WTC11 (cell line): ENCODE data around the gene IDH3A.

Experiments used
- CTCF ChIP-seq: fragments of 200-600 bp; IDR thresholded peaks from 2 replicates; pipeline ENCODE4 v1.8.0; 2022; ENCODE audit warnings: antibody characterized with exemption
- E2F4 ChIP-seq: sonication (generic); formaldehyde crosslinking; IDR thresholded peaks from 2 replicates; pipeline ENCODE4 v1.8.1; 2022; ENCODE audit warnings: low read depth, mild to moderate bottlenecking, moderate library complexity, missing genetic modification reagents, borderline replicate concordance
- ESRRA ChIP-seq: sonication (generic); formaldehyde crosslinking; IDR thresholded peaks from 2 replicates; pipeline ENCODE4 v1.8.1; 2022; ENCODE audit warnings: mild to moderate bottlenecking, missing genetic modification reagents, borderline replicate concordance
- JUN ChIP-seq: sonication (generic); formaldehyde crosslinking; IDR thresholded peaks from 2 replicates; pipeline ENCODE4 v1.8.0; 2023; ENCODE audit warnings: mild to moderate bottlenecking, missing genetic modification reagents
- TF ChIP-seq, protein P1 (sequence below): sonication (generic); formaldehyde crosslinking; IDR thresholded peaks from 2 replicates; pipeline ENCODE4 v1.8.1; 2022; ENCODE audit warnings: low read depth, missing genetic modification reagents, borderline replicate concordance
- TF ChIP-seq, protein P2 (sequence below): sonication (generic); formaldehyde crosslinking; IDR thresholded peaks from 2 replicates; pipeline ENCODE4 v1.8.1; 2023; ENCODE audit warnings: mild to moderate bottlenecking, moderate library complexity, missing genetic modification reagents
- TF ChIP-seq, protein P3 (sequence below): sonication (generic); formaldehyde crosslinking; IDR thresholded peaks from 2 replicates; pipeline ENCODE4 v1.8.0; 2022; ENCODE audit warnings: mild to moderate bottlenecking, missing genetic modification reagents

- TF ChIP-seq, protein P1, sequence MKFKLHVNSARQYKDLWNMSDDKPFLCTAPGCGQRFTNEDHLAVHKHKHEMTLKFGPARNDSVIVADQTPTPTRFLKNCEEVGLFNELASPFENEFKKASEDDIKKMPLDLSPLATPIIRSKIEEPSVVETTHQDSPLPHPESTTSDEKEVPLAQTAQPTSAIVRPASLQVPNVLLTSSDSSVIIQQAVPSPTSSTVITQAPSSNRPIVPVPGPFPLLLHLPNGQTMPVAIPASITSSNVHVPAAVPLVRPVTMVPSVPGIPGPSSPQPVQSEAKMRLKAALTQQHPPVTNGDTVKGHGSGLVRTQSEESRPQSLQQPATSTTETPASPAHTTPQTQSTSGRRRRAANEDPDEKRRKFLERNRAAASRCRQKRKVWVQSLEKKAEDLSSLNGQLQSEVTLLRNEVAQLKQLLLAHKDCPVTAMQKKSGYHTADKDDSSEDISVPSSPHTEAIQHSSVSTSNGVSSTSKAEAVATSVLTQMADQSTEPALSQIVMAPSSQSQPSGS (CRISPR knock-in tag), result no peak
- TF ChIP-seq, protein P2, sequence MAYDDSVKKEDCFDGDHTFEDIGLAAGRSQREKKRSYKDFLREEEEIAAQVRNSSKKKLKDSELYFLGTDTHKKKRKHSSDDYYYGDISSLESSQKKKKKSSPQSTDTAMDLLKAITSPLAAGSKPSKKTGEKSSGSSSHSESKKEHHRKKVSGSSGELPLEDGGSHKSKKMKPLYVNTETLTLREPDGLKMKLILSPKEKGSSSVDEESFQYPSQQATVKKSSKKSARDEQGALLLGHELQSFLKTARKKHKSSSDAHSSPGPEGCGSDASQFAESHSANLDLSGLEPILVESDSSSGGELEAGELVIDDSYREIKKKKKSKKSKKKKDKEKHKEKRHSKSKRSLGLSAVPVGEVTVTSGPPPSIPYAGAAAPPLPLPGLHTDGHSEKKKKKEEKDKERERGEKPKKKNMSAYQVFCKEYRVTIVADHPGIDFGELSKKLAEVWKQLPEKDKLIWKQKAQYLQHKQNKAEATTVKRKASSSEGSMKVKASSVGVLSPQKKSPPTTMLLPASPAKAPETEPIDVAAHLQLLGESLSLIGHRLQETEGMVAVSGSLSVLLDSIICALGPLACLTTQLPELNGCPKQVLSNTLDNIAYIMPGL (CRISPR knock-in tag), result no peak
- TF ChIP-seq JUN (CRISPR knock-in tag) (no peak), CTCF (no peak), ESRRA (CRISPR knock-in tag) (no peak), E2F4 (CRISPR knock-in tag) (no peak)
- TF ChIP-seq, protein P3, sequence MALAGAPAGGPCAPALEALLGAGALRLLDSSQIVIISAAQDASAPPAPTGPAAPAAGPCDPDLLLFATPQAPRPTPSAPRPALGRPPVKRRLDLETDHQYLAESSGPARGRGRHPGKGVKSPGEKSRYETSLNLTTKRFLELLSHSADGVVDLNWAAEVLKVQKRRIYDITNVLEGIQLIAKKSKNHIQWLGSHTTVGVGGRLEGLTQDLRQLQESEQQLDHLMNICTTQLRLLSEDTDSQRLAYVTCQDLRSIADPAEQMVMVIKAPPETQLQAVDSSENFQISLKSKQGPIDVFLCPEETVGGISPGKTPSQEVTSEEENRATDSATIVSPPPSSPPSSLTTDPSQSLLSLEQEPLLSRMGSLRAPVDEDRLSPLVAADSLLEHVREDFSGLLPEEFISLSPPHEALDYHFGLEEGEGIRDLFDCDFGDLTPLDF, result no peak
Observed at GRCh38 chr15:78142332-78142731, 6.8 kb upstream of the IDH3A start.
